ENCODE results near the gene UTS2B. TPM values are rescaled to one million over a fixed set of nuclear protein-coding genes. Genes with fewer than 3 reads are reported as not detected.

The UTS2B gene
- total and polyA plus RNA-seq, 8 donors: 0.37 to 2.1 (median 0.72) TPM; not detected in 1

- ATAC-seq (no peak), DNase-seq (no peak)
- H3K27me3 ChIP-seq: peaks cover 0 to 6% of the 10 kb centered on the region in 2 donors
- no peaks in the 10 kb centered on the region for H3K9me3 ChIP-seq
- H3K4me1 ChIP-seq: peaks cover 6 to 58% of the 10 kb centered on the region in 2 donors
- intact Hi-C loops (cut with DNase I): no loop called here
- no peak for TF ChIP-seq CTCF (IDR thresholded peaks at IDR 0.05)
- no peak overlapping the region for H3K27ac ChIP-seq
- no peaks in the 10 kb centered on the region for H3K36me3 ChIP-seq
- no peak overlapping the region for H3K4me3 ChIP-seq
These were observed 4.1 kb upstream of the UTS2B start for GRCh38 chr3:191334346-191334893.

GRCh38 chr3:191333298-191333880 lies 3.1 kb upstream of the UTS2B start:
- peaks cover 6 to 54% of the 10 kb centered on the region in 2 donors for H3K4me1 ChIP-seq
- no peak overlapping the region for H3K27ac ChIP-seq
- peaks cover 0 to 15% of the 10 kb centered on the region in 2 donors for H3K27me3 ChIP-seq
- no peak for TF ChIP-seq CTCF (IDR thresholded peaks at IDR 0.05)
- no peaks in the 10 kb centered on the region for H3K9me3 ChIP-seq
- no peak for ATAC-seq
- intact Hi-C loops (cut with DNase I): no loop called here
- no peak overlapping the region for H3K4me3 ChIP-seq
- no peaks in the 10 kb centered on the region for H3K36me3 ChIP-seq
- no peak for DNase-seq

GRCh38 chr3:191331388-191331787 lies 1.1 kb upstream of the UTS2B start:
- no peak for TF ChIP-seq CTCF (IDR thresholded peaks at IDR 0.05)
- H3K27me3 ChIP-seq: peaks cover 0 to 15% of the 10 kb centered on the region in 2 donors
- no peaks in the 10 kb centered on the region for H3K36me3 ChIP-seq
- DNase-seq: no peak
- intact Hi-C loops (cut with DNase I): no loop called here
- ATAC-seq: no peak
- H3K27ac ChIP-seq: peak overlapping the region; percentile 89 to 93
- H3K9me3 ChIP-seq: no peaks in the 10 kb centered on the region
- peak overlapping the region; percentile 71 for H3K4me3 ChIP-seq
- H3K4me1 ChIP-seq: peaks cover 6 to 56% of the 10 kb centered on the region in 2 donors

GRCh38 chr3:191330530-191331048 lies 263 bp upstream of the UTS2B start:
- H3K27me3 ChIP-seq: peaks cover 0 to 15% of the 10 kb centered on the region in 2 donors
- peak overlapping the region; percentile 89 to 93 for H3K27ac ChIP-seq
- ATAC-seq: no peak
- peak in 2 of 4 donors; percentile 46 to 64 for DNase-seq
- H3K4me3 ChIP-seq: peak overlapping the region; percentile 71
- peaks cover 6 to 56% of the 10 kb centered on the region in 2 donors for H3K4me1 ChIP-seq
- H3K9me3 ChIP-seq: no peaks in the 10 kb centered on the region
- intact Hi-C loops (cut with DNase I): no loop called here
- TF ChIP-seq CTCF (IDR thresholded peaks at IDR 0.05): no peak
- no peaks in the 10 kb centered on the region for H3K36me3 ChIP-seq

GRCh38 chr3:191328962-191329653 lies 1.2 kb downstream of the UTS2B start, which contains the start of gene CCDC50:
Gene CCDC50 (plus strand): TSS chr3:191329394. CDS start chr3:191329675, 281 bp downstream.
- intact Hi-C loops (cut with DNase I): no loop called here
- ATAC-seq (peak; percentile 87), DNase-seq (peak; percentile 70 to 93 (median 83))
- Histone ChIP-seq H3K4me3 (peak within 1 kb of the TSS; percentile 71), H3K27me3 (peaks cover 0 to 15% of the 10 kb centered on the region in 2 donors), H3K4me1 (peaks cover 6 to 44% of the 10 kb centered on the region in 2 donors), H3K9me3 (no peaks in the 10 kb centered on the region), H3K36me3 (no peaks in the 10 kb centered on the region), H3K27ac (peak within 1 kb of the TSS; percentile 89 to 93)
- TF ChIP-seq CTCF (IDR thresholded peaks at IDR 0.05): no peak

Data from left lung (tissue), 10 donors.